Prostate gland (tissue), 2 donors: ENCODE data around the gene BLOC1S3. TPM values are rescaled to one million over a fixed set of nuclear protein-coding genes. Genes with fewer than 3 reads are reported as not detected.

Experiments
- DNase-seq: peaks from one replicate; pipeline ENCODE4 v3.0.0-alpha.2; 2019; ENCODE audit warnings: low spot score
- H3K27ac ChIP-seq, 2 donors: fragments of 200-600 bp; sonication (generic); 2 replicates each; pipeline ENCODE4 v1.5.1; 2017 to 2019
- H3K27me3 ChIP-seq: fragments of 200-600 bp; sonication (generic); replicated peaks from 2 replicates; pipeline ENCODE4 v1.5.1; 2019; ENCODE audit not compliant: insufficient read depth
- H3K36me3 ChIP-seq, 2 donors: fragments of 200-600 bp; sonication (generic); 1 replicate in 1 of 2; 2 replicates in 1 of 2; pipeline versions ENCODE4 v1.5.1 to v1.8.1; 2017 to 2019
- H3K4me1 ChIP-seq: fragments of 200-600 bp; sonication (generic); replicated peaks from 2 replicates; pipeline ENCODE4 v1.5.1; 2019
- H3K4me3 ChIP-seq, 2 donors: fragments of 200-600 bp; sonication (generic); 2 replicates each; pipeline ENCODE4 v1.5.1; 2017 to 2019
- H3K9me3 ChIP-seq: fragments of 200-600 bp; sonication (generic); 2 replicates; pipeline ENCODE4 v1.5.1; 2017
- POLR2A ChIP-seq: fragments of 450-650 bp; IDR thresholded peaks from one replicate; pipeline ENCODE4 v1.6.1; 2016; ENCODE audit warnings: antibody characterized with exemption, mild to moderate bottlenecking
- POLR2AphosphoS5 ChIP-seq: sonication (generic); formaldehyde crosslinking; IDR thresholded peaks from one replicate; pipeline ENCODE4 v1.6.1; 2017; ENCODE audit warnings: antibody characterized with exemption
- WGBS: methylation state at CpG from one replicate; pipeline ENCODE4 v1.1.5; 2018; 5-methylcytosine and 5-hydroxymethylcytosine counted together
- intact Hi-C: fragments of 100-400 bp; cut with DNase I; formaldehyde crosslinking; loops from one replicate; pipeline ENCODE4 v1.14.2; 2022
- total RNA-seq, 2 donors: library from RNA; depleted of rRNA; stranded (reverse); fragments of >200 nt; gene quantifications; one replicate each; pipeline ENCODE4 v1.1.0, GENCODE V29; 2016
- TF ChIP-seq, protein P1 (sequence below), 4 experiments: fragments of 200-600 bp in 2 of 4; fragments of 450-650 bp in 2 of 4; sonication (generic) in 2 of 4; IDR thresholded peaks; 1 replicate in 3 of 4; 2 replicates in 1 of 4; pipeline ENCODE4 v1.5.1; 2016 to 2019; ENCODE audit warnings: antibody characterized with exemption in 4 of 4, mild to moderate bottlenecking in 2 of 4, moderate library complexity in 2 of 4

The BLOC1S3 gene
- total RNA-seq, 2 donors from 2014 or later = 21.4 to 30.4 TPM

DNA sequence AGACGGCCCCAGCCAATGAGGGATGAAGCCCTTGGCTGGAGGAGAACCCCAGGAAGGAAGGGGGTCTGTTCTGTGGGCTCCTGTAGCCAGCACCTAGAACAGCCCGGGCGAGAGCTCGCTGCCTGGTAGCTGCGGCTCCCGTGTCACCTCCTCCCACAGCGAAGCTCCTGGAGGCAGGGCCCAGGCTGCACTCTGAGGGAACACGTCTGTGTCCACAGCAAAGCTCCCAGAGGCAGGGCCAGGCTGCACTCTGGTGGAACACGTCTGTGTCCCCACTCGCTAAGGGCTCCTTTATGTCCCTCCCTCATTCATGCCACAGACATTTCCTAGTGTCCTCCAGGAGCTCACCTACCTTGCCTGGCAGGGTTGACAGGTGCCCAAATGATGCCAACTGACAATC is 9.0 kb upstream of the BLOC1S3 start:
- Histone ChIP-seq H3K4me3 (no peak overlapping the region), H3K4me1 (peaks cover 3% of the 10 kb centered on the region), H3K27me3 (no peaks in the 10 kb centered on the region), H3K9me3 (no peaks in the 10 kb centered on the region), H3K27ac (no peak overlapping the region), H3K36me3 (no peaks in the 10 kb centered on the region)
- no peak for TF ChIP-seq POLR2AphosphoS5
- WGBS = 77% methylated on average over 5 of the region's 10 CpGs
- intact Hi-C loops = no loop called here
- no peak for DNase-seq

GRCh38 chr19:45170146-45171106 is 8.2 kb upstream of the BLOC1S3 start:
- no peak for DNase-seq
- H3K27ac ChIP-seq = no peak overlapping the region
- TF ChIP-seq, protein P1, sequence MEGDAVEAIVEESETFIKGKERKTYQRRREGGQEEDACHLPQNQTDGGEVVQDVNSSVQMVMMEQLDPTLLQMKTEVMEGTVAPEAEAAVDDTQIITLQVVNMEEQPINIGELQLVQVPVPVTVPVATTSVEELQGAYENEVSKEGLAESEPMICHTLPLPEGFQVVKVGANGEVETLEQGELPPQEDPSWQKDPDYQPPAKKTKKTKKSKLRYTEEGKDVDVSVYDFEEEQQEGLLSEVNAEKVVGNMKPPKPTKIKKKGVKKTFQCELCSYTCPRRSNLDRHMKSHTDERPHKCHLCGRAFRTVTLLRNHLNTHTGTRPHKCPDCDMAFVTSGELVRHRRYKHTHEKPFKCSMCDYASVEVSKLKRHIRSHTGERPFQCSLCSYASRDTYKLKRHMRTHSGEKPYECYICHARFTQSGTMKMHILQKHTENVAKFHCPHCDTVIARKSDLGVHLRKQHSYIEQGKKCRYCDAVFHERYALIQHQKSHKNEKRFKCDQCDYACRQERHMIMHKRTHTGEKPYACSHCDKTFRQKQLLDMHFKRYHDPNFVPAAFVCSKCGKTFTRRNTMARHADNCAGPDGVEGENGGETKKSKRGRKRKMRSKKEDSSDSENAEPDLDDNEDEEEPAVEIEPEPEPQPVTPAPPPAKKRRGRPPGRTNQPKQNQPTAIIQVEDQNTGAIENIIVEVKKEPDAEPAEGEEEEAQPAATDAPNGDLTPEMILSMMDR (IDR thresholded peaks at IDR 0.05) = no peak
- intact Hi-C loops = no loop called here
- peaks cover 3% of the 10 kb centered on the region for H3K4me1 ChIP-seq
- H3K4me3 ChIP-seq = no peak overlapping the region
- H3K27me3 ChIP-seq = no peaks in the 10 kb centered on the region
- 80% methylated on average over 21 of the region's 21 CpGs for WGBS
- no peaks in the 10 kb centered on the region for H3K9me3 ChIP-seq
- no peaks in the 10 kb centered on the region for H3K36me3 ChIP-seq

GRCh38 chr19:45171211-45171623 is 7.4 kb upstream of the BLOC1S3 start:
- intact Hi-C loops = no loop called here
- 56% methylated on average over 7 of the region's 7 CpGs for WGBS
- TF ChIP-seq POLR2A (no peak), POLR2AphosphoS5 (no peak)
- TF ChIP-seq, protein P1 (IDR thresholded peaks at IDR 0.05) = no peak
- no peak for DNase-seq
- no peaks in the 10 kb centered on the region for H3K36me3 ChIP-seq
- peaks cover 3% of the 10 kb centered on the region for H3K4me1 ChIP-seq
- H3K4me3 ChIP-seq = no peak overlapping the region
- H3K9me3 ChIP-seq = no peaks in the 10 kb centered on the region
- no peak overlapping the region for H3K27ac ChIP-seq
- H3K27me3 ChIP-seq = no peaks in the 10 kb centered on the region

DNA sequence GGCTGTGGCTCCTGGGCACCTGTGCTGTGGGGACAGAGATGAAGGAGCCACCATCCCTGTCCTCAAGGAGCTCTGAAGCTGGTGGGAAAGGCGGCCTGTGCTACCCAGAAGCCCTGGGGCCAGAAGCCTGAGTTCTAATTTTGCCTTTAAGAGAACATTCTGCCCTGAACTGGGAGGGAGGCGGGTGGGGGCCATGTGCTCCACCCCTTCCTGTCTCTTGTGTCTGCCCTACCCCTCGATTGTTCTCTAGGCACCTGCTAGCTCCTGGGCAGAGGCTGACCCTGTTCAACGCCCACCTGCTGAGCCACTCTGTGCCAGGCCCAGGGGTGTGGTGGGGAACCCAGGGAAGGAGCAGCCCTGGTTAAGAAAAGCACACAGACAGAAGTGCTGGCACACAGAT is 6.4 kb upstream of the BLOC1S3 start:
- Histone ChIP-seq H3K4me1 (peaks cover 3% of the 10 kb centered on the region), H3K27ac (no peak overlapping the region), H3K27me3 (no peaks in the 10 kb centered on the region), H3K36me3 (no peaks in the 10 kb centered on the region), H3K9me3 (no peaks in the 10 kb centered on the region), H3K4me3 (no peak overlapping the region)
- TF ChIP-seq POLR2AphosphoS5 (no peak), POLR2A (no peak)
- TF ChIP-seq, protein P1 (IDR thresholded peaks at IDR 0.05) = no peak
- 73% methylated on average over 4 of the region's 4 CpGs for WGBS
- intact Hi-C loops = no loop called here
- no peak for DNase-seq

GRCh38 chr19:45172611-45173208 is 5.9 kb upstream of the BLOC1S3 start:
- H3K4me1 ChIP-seq = peaks cover 3% of the 10 kb centered on the region

More at GRCh38 chr19:45172611-45173208, 5.9 kb upstream of the BLOC1S3 start:
- Histone ChIP-seq H3K27me3 (no peaks in the 10 kb centered on the region), H3K36me3 (no peaks in the 10 kb centered on the region), H3K27ac (no peak overlapping the region), H3K9me3 (no peaks in the 10 kb centered on the region), H3K4me3 (no peak overlapping the region)
- DNase-seq = no peak
- intact Hi-C loops = no loop called here
- TF ChIP-seq POLR2A (no peak), POLR2AphosphoS5 (no peak)
- TF ChIP-seq, protein P1 (IDR thresholded peaks at IDR 0.05) = no peak
- 93% methylated on average over 18 of the region's 18 CpGs for WGBS
